ENCODE results near the gene ST3GAL5.
"Not testable (repeated sequence)": the region's sequence is repeated elsewhere in the genome, so short reads cannot be mapped to it uniquely, and the experiment has no call there.

ST3GAL5 gene

GRCh38 chr2:85888684-85889626, at the start of gene ST3GAL5:
ST3GAL5 (minus strand) TSS chr2:85888990; CDS start chr2:85888905, 85 bp downstream.
- peak; percentile 97 for DNase-seq

GRCh38 chr2:85938456-85938855, 49.7 kb upstream of the ST3GAL5 start:
- no peak for DNase-seq

DNA sequence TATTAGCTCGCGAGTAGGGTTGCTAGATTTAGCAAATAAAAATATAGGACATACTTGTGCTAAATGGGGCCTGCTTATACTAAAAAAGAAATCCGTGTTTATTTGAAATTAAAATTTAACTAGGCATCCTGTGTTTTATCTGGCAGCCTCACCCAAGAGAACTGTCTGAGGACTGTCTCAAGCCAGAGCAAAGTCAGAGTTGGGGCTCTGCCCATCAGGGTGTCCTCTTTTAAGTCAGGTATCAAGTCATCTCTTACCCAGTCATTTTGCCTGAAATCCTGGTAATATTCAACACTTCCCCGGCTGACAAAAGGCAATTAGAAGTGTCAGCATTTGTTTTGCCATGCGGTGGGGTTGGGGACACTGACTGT, 48.3 kb upstream of the ST3GAL5 start:
- DNase-seq, result no peak

- no peak for DNase-seq
Observed at GRCh38 chr2:85936421-85937068, 47.8 kb upstream of the ST3GAL5 start.

DNA sequence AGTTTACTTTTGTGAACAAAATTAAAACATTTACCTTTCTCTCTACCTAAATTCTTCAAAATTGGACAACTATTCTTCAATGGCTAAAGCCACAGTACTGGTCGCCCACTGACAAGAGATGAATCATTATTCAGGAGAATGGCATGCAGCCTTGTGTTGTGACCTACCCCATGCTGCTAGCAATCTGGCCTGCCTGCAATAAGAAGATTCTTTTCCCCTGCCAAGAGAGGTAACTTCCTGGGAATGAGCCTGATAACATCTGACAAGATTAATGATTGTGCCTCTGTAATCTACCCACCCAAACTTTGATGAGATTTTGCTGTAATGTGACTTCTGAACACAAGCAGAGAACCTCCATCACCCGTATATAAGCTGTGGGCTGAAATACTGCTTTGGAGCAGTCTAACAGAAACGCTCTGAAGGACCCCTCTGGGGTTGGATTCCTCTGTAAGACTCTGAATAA, 47.0 kb upstream of the ST3GAL5 start:
- DNase-seq, result no peak

DNA sequence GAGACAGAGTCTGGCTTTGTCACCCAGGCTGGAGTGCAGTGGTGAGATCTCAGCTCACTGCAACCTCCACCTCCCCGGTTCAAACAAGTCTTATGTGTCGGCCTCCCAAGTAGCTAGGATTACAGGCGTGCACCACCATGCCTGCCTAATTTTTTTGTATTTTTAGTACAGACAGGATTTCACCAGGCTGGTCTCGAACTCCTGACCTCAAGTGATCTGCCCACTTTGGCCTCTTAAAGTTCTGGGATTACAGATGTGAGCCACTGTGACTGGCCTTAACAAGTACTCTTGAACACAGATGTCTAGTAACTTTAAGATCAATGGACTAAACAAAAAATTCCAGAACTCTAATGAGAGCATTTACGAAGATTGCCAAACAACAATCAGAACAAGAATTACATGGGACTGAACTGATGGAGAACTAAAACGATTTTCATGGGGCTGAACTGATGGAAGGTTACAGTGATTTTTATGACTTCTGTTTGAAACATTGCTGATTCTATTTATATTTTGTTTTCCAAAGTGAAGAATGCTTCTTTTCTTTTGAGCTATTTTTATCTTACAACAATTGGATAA, 46.5 kb upstream of the ST3GAL5 start:
- DNase-seq, result no peak

DNA sequence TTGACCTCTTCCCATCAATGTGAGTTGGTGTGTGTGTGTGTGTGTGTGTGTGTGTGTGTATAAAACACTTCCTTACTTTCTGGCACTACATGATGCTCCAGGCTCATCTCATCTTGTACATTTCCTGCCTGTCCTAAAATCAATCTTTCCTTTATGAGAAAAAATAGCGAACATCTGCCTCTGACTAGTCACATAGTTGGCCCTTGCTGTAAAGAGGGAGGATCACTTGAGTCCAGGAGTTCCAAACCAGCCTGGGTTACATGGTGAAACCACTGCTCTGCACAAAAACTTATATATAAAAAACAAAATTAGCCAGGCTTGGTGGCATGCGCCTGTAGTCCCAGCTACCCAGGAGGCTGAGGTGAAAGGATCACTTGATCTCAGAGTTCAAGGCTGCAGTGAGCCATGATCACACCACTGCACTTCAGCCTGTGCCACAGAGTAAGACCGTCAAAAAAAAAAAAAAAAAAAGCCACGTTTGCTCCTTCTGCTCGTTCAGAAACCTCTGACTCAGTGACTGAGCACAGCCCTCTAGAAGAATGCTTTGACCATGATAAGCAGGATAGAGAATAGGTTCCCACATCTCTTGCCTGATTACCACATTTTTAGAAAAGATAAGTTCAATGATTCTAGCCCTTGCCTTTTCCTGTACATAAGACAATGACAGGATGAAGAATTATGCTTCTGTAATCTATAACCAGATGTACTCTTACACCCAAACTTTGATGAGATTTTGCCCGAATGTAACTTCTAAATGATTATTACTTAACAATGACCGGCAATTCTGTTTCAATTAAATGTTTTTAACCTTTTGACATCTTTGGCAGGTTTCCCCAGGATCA, 45.2 kb upstream of the ST3GAL5 start:
- DNase-seq, result no peak

- DNase-seq, result not testable (repeated sequence)
Observed at GRCh38 chr2:85931151-85931550, 42.4 kb upstream of the ST3GAL5 start.

DNA sequence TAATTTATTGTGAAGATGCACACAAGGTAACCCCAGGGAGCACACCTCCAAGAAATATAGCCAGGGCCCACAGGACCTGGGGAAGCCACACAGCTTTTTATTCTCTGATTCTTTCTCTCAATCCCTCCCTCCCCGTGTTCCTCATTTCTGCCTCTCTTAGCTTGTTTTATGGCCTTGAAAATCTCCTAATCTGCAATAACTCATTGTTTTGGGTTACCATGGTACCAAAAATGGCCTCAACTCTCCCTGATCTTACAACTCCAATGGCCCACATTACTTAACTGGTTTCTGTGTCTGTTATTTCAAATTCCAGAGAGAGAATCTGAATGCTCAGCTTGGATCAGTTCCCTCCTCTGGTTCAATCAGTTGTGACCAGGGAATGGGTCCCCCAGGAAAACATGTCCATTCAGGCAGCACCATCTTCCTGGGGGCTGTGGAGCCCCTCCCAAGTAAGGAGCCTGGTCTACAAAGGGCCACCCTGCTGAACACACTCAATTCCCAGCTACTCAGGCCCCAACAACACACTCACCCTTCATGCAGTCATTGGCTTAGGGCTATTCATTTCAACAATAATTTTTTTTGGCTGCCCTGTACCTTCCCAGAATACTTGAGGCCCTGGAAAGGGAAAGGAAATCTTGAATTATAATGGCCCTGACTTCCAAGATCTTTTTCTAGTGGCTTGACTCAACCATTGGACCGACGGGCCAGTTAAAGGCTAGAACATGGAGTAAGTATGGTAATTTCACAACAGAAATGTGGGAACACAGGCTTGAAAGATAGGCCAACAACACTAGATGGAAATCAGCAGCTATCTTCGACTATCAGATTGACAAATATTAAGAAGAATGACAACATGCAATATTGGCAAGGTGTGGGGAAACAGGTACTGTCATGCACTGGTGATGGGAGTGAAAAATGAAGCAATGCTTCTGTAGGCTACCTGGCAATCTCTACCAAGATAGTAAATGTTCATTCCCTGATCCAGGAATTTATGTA, 41.6 kb upstream of the ST3GAL5 start:
- DNase-seq, result no peak

GRCh38 chr2:85929096-85930050, 40.6 kb upstream of the ST3GAL5 start:
- DNase-seq, result no peak

GRCh38 chr2:85926931-85927661, 38.3 kb upstream of the ST3GAL5 start:
- DNase-seq, result no peak

- no peak for DNase-seq
Observed at GRCh38 chr2:85926526-85926925, 37.7 kb upstream of the ST3GAL5 start.

DNA sequence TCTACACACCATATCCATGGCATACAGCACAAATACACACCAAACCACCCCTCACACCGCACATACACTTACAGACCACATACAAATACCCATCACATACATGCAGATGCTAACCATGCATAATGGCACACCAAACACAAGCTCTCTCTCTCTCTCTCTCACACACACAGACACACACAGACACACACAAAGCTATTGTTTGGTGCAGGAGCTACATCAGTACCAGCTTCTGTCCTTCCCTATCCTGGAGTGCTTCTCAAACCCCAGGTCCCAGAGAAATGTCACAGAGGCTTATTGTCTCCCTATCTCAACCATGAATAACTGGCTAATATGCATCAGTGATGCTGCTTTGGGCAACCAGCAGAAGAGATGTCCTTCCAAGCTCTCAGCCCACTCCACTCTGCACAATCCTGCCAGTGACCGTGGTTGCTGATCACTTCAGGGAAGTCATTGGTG, 36.5 kb upstream of the ST3GAL5 start:
- DNase-seq, result no peak

DNA sequence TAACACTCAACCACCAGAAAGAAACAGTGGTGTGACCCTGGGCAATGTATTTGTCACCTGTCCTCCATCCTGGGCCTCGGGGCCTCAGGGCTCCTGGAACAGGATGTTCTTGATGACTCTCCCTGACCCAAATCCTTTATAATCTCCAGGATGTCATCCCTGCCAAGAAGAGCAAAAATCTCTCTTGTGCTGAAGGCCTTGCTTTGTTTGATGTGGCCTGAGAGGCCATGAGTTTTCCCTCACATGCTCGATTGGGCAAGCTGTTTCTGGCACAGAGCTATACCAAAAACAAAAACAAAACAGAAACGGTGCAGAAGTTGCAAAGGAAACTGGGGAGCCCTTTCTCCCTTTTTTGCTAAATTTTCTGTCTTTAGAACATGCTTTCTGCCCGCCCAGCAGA, 35.7 kb upstream of the ST3GAL5 start:
- no peak for DNase-seq

DNA sequence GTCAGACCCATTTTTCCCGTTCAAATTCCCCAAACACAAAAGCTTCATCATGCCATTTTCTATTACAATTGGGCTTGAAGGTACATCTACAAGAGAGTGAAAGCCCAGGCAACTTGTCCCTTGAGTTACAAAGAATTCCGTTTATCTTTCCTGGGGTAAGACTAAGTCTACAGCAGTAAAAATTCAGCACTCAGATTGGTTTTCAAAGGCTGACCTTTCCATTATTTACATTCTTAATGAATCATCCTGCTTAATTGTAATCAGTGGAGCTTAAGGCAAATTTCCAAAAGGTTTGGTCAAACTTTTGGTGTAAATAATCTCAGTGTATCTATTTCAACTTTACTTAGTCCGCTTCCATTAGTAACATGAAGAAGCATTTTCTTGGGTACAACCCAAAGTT, 33.4 kb upstream of the ST3GAL5 start:
- DNase-seq, result no peak

GRCh38 chr2:85921659-85922058, 32.9 kb upstream of the ST3GAL5 start:
- DNase-seq, result no peak

DNA sequence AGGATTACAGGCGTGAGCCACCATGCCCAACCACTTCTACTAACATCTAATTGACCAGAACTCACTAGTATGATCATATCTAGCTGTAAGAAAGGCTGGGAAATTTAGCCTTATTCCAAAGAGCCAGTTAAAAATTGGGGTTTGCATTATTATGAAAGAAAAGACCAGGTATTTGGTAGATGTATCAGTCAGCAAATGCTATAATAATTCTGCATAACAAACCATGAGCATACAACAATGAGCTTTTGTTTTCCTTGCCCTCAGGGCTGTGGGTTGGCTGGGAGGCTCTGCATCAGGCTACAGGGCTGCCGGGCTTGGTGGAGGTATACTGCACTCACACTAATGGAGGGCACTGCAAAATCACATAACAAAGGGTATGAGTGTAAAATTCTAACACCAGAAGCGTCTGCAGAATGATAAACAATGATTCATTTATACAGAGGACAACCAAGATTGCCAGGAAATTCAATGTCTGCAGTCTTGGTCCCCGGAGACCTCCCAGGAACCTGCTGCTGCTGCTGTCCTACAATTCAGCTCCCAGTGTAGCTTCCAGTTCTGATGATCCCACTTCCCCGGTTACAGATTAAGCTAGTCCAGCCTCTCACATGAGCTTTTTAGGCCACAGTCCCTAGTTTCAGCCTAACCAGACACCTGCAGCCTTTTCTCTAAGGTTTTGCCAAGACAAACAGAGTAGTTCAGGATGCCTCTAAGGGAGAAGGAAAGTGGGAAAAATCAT, 32.2 kb upstream of the ST3GAL5 start:
- no peak for DNase-seq

GRCh38 chr2:85917887-85918795, 29.4 kb upstream of the ST3GAL5 start:
- DNase-seq, result no peak
